Pulmonary artery endothelial cell (primary cell): ENCODE data around the gene NTRK1. TPM values are rescaled to one million over a fixed set of nuclear protein-coding genes. Genes with fewer than 3 reads are reported as not detected.

ENCODE experiments used
- DNase-seq: peaks from one replicate; pipeline ENCODE4 v3.0.0-alpha.2; 2011; ENCODE audit warnings: low read depth, low spot score
- total RNA-seq: library from RNA; depleted of rRNA; stranded (reverse); fragments of >200 nt; gene quantifications from 2 replicates; pipeline ENCODE4 v1.2.3, GENCODE V29; 2014

Gene NTRK1
- total RNA-seq, 1 donor from 2014 or later: under 0.01 TPM

GRCh38 chr1:156880473-156880872, 19.8 kb downstream of the NTRK1 start:
- DNase-seq: no peak

- DNase-seq: no peak
Observed at GRCh38 chr1:156881101-156881500, 20.4 kb downstream of the NTRK1 start.

- no peak for DNase-seq
Observed at GRCh38 chr1:156881663-156882062, 21.0 kb downstream of the NTRK1 start.

GRCh38 chr1:156882543-156882942, 21.9 kb downstream of the NTRK1 start:
- DNase-seq: no peak

GRCh38 chr1:156883919-156884318, 23.3 kb downstream of the NTRK1 start:
- no peak for DNase-seq

GRCh38 chr1:156884560-156885184, 24.0 kb downstream of the NTRK1 start:
- DNase-seq: no peak

GRCh38 chr1:156885314-156885713, 24.6 kb downstream of the NTRK1 start:
- DNase-seq: no peak

GRCh38 chr1:156885880-156886355, 25.3 kb downstream of the NTRK1 start:
- DNase-seq: no peak

GRCh38 chr1:156886583-156887281, 26.1 kb downstream of the NTRK1 start:
- no peak for DNase-seq

GRCh38 chr1:156887317-156887716, 26.7 kb downstream of the NTRK1 start:
- DNase-seq: no peak

GRCh38 chr1:156887734-156888133, 27.1 kb downstream of the NTRK1 start:
- DNase-seq: no peak

- peak; percentile 48 for DNase-seq
Observed at GRCh38 chr1:156889802-156890580, 29.3 kb downstream of the NTRK1 start.

GRCh38 chr1:156892190-156893047, 31.8 kb downstream of the NTRK1 start:
- DNase-seq: peak; percentile 72

GRCh38 chr1:156893048-156893953, 32.6 kb downstream of the NTRK1 start, which contains the start of gene PEAR1:
Gene PEAR1 (plus strand): TSS chr1:156893718. CDS start chr1:156903927, 10,209 bp downstream.
- no peak for DNase-seq

GRCh38 chr1:156894001-156894400, 33.3 kb downstream of the NTRK1 start:
- DNase-seq: no peak

- DNase-seq: peak; percentile 50
Observed at GRCh38 chr1:156894711-156895454, 34.2 kb downstream of the NTRK1 start.

GRCh38 chr1:156895455-156895812, 34.8 kb downstream of the NTRK1 start:
- no peak for DNase-seq

GRCh38 chr1:156895927-156896326, 35.3 kb downstream of the NTRK1 start:
- DNase-seq: no peak

GRCh38 chr1:156896490-156897033, 35.9 kb downstream of the NTRK1 start:
- peak; percentile 79 for DNase-seq
